ENCODE data around the gene CEACAM16.

GRCh38 chr19:44663996-44664395, 35.0 kb upstream of the CEACAM16 start:
- TF ChIP-seq CTCF (conservative IDR thresholded peaks at IDR 0.05) = no peak
- TF ChIP-seq EZH2 (IDR thresholded peaks at IDR 0.05; ENCODE audit: low read depth) = no peak
